Activated CD8-positive, alpha-beta memory T cell treated with anti-CD3 and anti-CD28 coated beads, Interleukin-2, amount 10 ng/mL, durations not matched to agents 7 days and 5 days (primary cell): Measurements from ENCODE around the gene RHEBL1. TPM values are rescaled to one million over a fixed set of nuclear protein-coding genes. Genes with fewer than 3 reads are reported as not detected.
A peak's percentile ranks its signal among the peaks of the same experiment; 100 is the strongest.
"Not testable (repeated sequence)": the region's sequence is repeated elsewhere in the genome, so short reads cannot be mapped to it uniquely, and the experiment has no call there.

Experiments used
- ATAC-seq: fragments of 150-1000 bp; cut with Tn5 transposase; one replicate; pipeline ENCODE4 v1.10.0; 2021; ENCODE audit warnings: moderate library complexity
- CTCF ChIA-PET: fragments of 350-600 bp; sonication (Branson Sonifier 250); formaldehyde crosslinking; loops from one replicate; lab custom pipeline; 2021; ENCODE audit warnings: antibody characterized with exemption; lab: Charles Lee
- DNase-seq: peaks from one replicate; pipeline ENCODE4 v3.0.0-alpha.2; 2020
- H3K27ac Mint-ChIP-seq: one replicate; pipeline ENCODE4 v1.8.0; 2021; ENCODE audit warnings: mild to moderate bottlenecking, mixed read lengths
- H3K27me3 Mint-ChIP-seq: one replicate; pipeline ENCODE4 v1.8.0; 2021; ENCODE audit warnings: mixed read lengths
- H3K36me3 Mint-ChIP-seq: one replicate; pipeline ENCODE4 v1.8.0; 2021; ENCODE audit warnings: mild to moderate bottlenecking, mixed read lengths
- H3K4me1 Mint-ChIP-seq: one replicate; pipeline ENCODE4 v1.8.0; 2021; ENCODE audit warnings: mixed read lengths
- H3K4me3 Mint-ChIP-seq: one replicate; pipeline ENCODE4 v1.8.0; 2021; ENCODE audit warnings: mild to moderate bottlenecking, moderate library complexity, mixed read lengths
- H3K9me3 Mint-ChIP-seq: one replicate; pipeline ENCODE4 v1.8.0; 2022; ENCODE audit warnings: low read depth, mixed read lengths
- total RNA-seq, 2 experiments: library from RNA; stranded (reverse); gene quantifications; one replicate each; pipeline ENCODE4 v1.2.3, GENCODE V29; 2021

RHEBL1 gene
- total RNA-seq, 2 experiments from 2014 or later, result 14.9 to 15.1 TPM

GRCh38 chr12:49084438-49084837 lies 14.7 kb upstream of the RHEBL1 start:
- CTCF ChIA-PET, result interaction anchor here (0.9 to 6.7 kb wide), 12 partner anchors 9 to 263 kb away, joined by 3 to 179 read pairs (median 4); partner anchors contain the start of genes DHH, LMBR1L, RHEBL1 and TUBA1B
- Mint-ChIP-seq H3K4me1 (peaks cover 38% of the 10 kb centered on the region), H3K9me3 (no peaks in the 10 kb centered on the region)

GRCh38 chr12:49079793-49080192 lies 10.0 kb upstream of the RHEBL1 start:
- no peak for ATAC-seq
- Mint-ChIP-seq H3K4me1 (peaks cover 3% of the 10 kb centered on the region), H3K9me3 (no peaks in the 10 kb centered on the region), H3K27me3 (peaks cover 7% of the 10 kb centered on the region), H3K36me3 (no peaks in the 10 kb centered on the region), H3K27ac (no peak overlapping the region), H3K4me3 (no peak overlapping the region)
- no peak for DNase-seq
- CTCF ChIA-PET, result interaction anchor here (1.3 to 3.2 kb wide), 3 partner anchors 8 to 36 kb away, joined by 3 to 28 read pairs (median 13); no protein-coding TSS in a partner anchor

More at GRCh38 chr12:49084438-49084837, 14.7 kb upstream of the RHEBL1 start:
- no peak for ATAC-seq
- DNase-seq, result no peak
- no peak overlapping the region for H3K27ac Mint-ChIP-seq
- no peaks in the 10 kb centered on the region for H3K36me3 Mint-ChIP-seq
- H3K27me3 Mint-ChIP-seq, result peaks cover 13% of the 10 kb centered on the region
- no peak overlapping the region for H3K4me3 Mint-ChIP-seq

DNA sequence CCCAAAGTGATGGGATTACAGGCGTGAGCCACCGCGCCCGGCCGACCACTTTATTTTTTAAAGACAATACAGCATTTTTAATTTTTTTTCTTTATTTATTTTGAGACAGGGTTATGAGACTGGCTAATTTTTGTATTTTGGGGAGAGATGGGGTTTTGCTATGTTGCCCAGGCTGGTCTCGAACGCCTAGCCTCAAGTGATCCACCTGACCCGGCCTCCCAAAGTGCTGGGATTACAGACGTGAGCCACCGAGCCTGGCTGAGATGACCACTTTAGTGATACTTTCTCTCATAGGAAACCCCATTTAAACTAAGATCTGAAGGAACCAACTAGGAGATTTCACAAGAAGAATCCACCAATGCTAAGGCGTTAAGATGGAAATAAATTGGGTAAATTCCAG lies 1.2 kb upstream of the RHEBL1 start:
- Mint-ChIP-seq H3K4me1 (peaks cover 29% of the 10 kb centered on the region), H3K27ac (peak overlapping the region; percentile 39), H3K36me3 (no peaks in the 10 kb centered on the region), H3K27me3 (no peaks in the 10 kb centered on the region), H3K4me3 (no peak overlapping the region), H3K9me3 (no peaks in the 10 kb centered on the region)
- no peak for ATAC-seq
- no peak for DNase-seq
- CTCF ChIA-PET, result interaction anchor here (1.3 to 8.6 kb wide), 8 partner anchors 16 to 190 kb away, joined by 4 to 179 read pairs (median 12); partner anchors contain the start of genes DHH and TUBA1B

- ATAC-seq (no peak), DNase-seq (no peak)
- Mint-ChIP-seq H3K4me3 (peak overlapping the region; percentile 87), H3K36me3 (peaks cover 6% of the 10 kb centered on the region), H3K4me1 (peaks cover 31% of the 10 kb centered on the region), H3K9me3 (no peaks in the 10 kb centered on the region), H3K27me3 (no peaks in the 10 kb centered on the region), H3K27ac (peak overlapping the region; percentile 86)
- CTCF ChIA-PET, result interaction anchor here (0.7 to 8.6 kb wide), 21 partner anchors 10 to 217 kb away, joined by 3 to 222 read pairs (median 6); partner anchors contain the start of genes DDX23, DHH, KMT2D and LMBR1L
Observed at GRCh38 chr12:49068879-49069506, 786 bp downstream of the RHEBL1 start.

GRCh38 chr12:49066120-49066519 lies 3.7 kb downstream of the RHEBL1 start:
- H3K4me1 Mint-ChIP-seq, result peaks cover 31% of the 10 kb centered on the region

DNA sequence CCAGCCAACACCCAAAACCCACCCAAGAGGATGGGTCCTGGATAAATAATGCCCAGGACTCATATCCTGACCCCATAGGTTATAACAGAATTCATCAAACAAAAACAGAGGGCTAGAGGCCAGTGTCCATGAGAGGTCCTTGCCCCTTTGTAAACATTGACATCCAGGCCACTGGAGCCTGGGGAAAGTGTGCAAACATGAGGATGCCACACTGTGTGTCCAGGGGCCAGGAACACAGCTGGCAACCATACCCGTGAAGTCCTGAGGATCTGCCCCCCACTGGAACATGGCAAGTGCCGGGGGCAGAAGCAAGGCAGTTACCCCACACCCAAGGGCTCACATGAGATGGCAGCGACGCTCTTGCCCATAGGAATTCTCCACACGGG lies 5.0 kb downstream of the RHEBL1 start:
- H3K9me3 Mint-ChIP-seq, result no peaks in the 10 kb centered on the region
- peaks cover 26% of the 10 kb centered on the region for H3K4me1 Mint-ChIP-seq
- DNase-seq, result no peak
- H3K36me3 Mint-ChIP-seq, result peaks cover 9% of the 10 kb centered on the region
- H3K27me3 Mint-ChIP-seq, result no peaks in the 10 kb centered on the region
- H3K4me3 Mint-ChIP-seq, result no peak overlapping the region
- H3K27ac Mint-ChIP-seq, result no peak overlapping the region
- ATAC-seq, result no peak
- CTCF ChIA-PET, result interaction anchor here (0.8 to 8.6 kb wide), 34 partner anchors 8 to 502 kb away, joined by 3 to 222 read pairs (median 5); partner anchors contain the start of genes DHH and TUBA1B

More at GRCh38 chr12:49066120-49066519, 3.7 kb downstream of the RHEBL1 start:
- H3K4me3 Mint-ChIP-seq, result no peak overlapping the region
- DNase-seq (no peak), ATAC-seq (no peak)
- peaks cover 9% of the 10 kb centered on the region for H3K36me3 Mint-ChIP-seq
- CTCF ChIA-PET, result interaction anchor here (1.2 to 8.6 kb wide), 7 partner anchors 10 to 65 kb away, joined by 3 to 222 read pairs (median 7); partner anchors contain the start of genes DHH and TUBA1B
- H3K9me3 Mint-ChIP-seq, result no peaks in the 10 kb centered on the region
- no peaks in the 10 kb centered on the region for H3K27me3 Mint-ChIP-seq
- H3K27ac Mint-ChIP-seq, result no peak overlapping the region

GRCh38 chr12:49061916-49062315 lies 7.9 kb downstream of the RHEBL1 start:
- CTCF ChIA-PET, result interaction anchor here (0.9 to 7.3 kb wide), 3 partner anchors 23 to 65 kb away, joined by 3 to 222 read pairs (median 17); partner anchors contain the start of gene DHH
- not testable (repeated sequence) for H3K27ac Mint-ChIP-seq, H3K36me3 Mint-ChIP-seq, DNase-seq, ATAC-seq, H3K9me3 Mint-ChIP-seq, H3K27me3 Mint-ChIP-seq
- peak overlapping the region; percentile 89 for H3K4me3 Mint-ChIP-seq
- H3K4me1 Mint-ChIP-seq, result peaks cover 36% of the 10 kb centered on the region

DNA sequence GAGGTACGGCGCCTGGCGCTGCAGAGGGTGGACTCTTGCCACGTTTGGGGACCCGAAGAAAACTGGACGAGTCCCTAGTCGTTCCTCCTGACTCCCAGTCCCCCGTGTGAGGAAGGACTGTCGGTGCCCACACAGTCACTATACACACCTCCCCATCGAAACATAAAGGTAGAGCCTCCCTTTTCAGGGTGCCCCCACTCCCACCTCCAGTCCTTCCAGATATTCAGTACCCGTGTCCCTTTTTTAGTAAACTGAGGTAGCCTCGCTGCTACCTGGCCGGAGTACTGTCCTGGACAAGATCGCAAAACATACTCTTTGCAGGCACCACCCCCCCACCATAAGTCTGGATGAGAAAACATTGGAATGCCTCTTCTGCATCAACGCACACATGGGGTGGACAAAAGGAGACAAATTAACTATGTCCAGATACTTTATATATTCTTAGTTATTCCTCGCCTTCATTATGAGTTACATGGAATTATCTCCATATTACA lies 8.6 kb downstream of the RHEBL1 start:
- H3K27me3 Mint-ChIP-seq, result no peaks in the 10 kb centered on the region

DNA sequence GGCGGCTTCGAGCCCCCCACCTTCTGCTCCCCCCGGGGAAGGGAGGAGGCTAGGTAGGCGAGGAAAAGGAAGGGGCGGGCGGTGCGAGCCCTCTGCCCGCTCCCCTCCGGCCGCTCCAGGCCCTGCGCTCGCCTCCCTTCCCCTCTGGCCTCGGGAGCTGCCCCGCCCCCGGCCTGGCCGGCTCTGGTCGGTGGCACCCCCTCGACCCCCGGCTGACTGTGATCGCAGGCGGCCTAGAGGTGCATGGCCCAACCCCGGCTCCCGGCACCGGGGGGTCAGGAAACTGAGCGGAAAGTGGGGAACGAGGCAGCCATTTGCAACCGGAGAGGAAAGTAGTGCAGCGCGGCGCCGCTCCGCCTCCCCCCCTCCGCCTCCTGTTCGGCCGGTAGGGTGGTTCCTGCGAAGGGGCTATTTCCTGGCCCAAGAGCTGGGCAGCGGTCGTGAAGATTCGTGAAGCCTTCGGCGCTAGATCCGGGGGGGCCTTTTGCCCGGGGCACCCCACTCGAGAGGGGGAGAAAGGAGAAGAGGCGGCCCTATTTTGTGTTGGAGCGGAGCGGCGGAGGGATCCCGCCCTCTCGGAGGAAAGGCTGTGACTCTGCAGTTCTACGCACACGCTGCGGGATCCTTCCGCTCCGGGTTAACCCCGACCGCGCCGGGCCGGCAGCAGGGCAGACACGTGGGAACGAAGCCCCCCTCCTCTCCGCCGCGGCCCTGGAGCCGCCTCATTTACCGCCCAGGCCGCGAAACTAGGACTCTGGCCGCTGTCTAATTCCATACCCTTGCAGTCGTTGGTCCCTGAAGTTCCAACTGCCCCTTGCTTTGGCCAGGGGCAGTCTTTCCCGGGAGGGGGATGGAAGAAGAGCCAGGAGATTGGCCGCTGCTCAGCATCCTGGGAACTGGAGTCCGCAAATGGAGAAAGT lies 9.3 kb downstream of the RHEBL1 start, which contains the start of gene KMT2D:
Gene KMT2D, minus strand, starts transcription at position 558 of the 920 bp plus-strand sequence. CDS start 5,470 bp downstream, outside the sequence.
- Mint-ChIP-seq H3K27me3 (no peaks in the 10 kb centered on the region), H3K4me3 (peak within 1 kb of the TSS; percentile 91)

More for the DNA sequence above, 8.6 kb downstream of the RHEBL1 start:
- ATAC-seq (peak; percentile 2), DNase-seq (no peak)
- CTCF ChIA-PET, result interaction anchor here (0.9 to 3.7 kb wide), 3 partner anchors 9 to 27 kb away, joined by 3 to 22 read pairs (median 17); partner anchors contain the start of gene RHEBL1
- H3K4me1 Mint-ChIP-seq, result peaks cover 44% of the 10 kb centered on the region
- H3K4me3 Mint-ChIP-seq, result peak overlapping the region; percentile 89
- H3K27ac Mint-ChIP-seq, result peak overlapping the region; percentile 95
- H3K36me3 Mint-ChIP-seq, result peaks cover 9% of the 10 kb centered on the region
- H3K9me3 Mint-ChIP-seq, result no peaks in the 10 kb centered on the region

DNA sequence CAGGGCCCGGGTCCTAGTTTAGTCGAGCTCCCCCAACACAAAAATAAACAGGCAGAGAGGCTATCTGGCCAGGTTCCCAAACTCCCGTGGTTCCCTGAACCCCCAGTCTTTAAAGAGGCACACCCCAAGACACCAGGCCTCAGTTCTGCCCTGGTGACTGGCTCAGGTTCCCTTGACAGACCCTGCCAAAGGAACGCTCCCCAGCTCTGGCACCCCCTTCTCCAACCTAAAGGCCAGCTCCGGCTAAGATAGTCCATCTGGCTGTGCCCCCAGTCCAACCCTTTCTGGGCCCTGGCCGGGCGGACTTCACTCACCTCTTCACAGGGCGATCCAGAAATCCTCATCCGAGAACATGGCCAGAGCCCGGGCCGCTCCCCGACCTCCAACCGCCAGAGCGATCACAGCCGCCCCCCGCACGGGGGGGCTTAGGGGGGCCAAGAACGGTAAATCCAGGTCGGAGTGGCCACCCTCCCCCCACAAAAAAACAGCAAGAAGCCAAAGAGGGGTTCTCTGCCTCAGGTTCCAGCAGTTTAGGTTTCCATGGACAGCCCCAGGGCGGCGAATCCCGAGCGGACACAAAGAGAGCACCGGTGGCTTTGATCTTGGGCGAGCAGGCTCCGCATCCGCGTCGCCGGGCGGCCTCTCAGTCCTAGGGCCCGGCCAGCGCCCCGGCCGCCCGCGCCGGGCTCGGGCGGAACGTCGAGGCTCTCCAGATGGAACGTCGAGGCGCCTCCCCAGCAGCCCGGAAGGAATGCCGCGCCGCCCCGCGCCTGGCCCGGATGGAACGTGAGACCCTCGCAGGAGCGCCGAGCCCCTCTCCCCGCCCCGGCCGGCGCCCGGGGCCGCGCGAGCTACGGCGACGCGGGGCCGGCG lies 10.2 kb downstream of the RHEBL1 start:
- Mint-ChIP-seq H3K36me3 (peaks cover 13% of the 10 kb centered on the region), H3K4me3 (peak overlapping the region; percentile 91), H3K4me1 (peaks cover 58% of the 10 kb centered on the region), H3K9me3 (no peaks in the 10 kb centered on the region), H3K27me3 (no peaks in the 10 kb centered on the region), H3K27ac (peak overlapping the region; percentile 86)
- peak; percentile 9 for ATAC-seq
- CTCF ChIA-PET, result interaction anchor here (0.8 to 3.7 kb wide), 7 partner anchors 9 to 71 kb away, joined by 3 to 22 read pairs (median 15); partner anchors contain the start of genes DHH and RHEBL1
- peak; percentile 49 for DNase-seq

More for the DNA sequence above, 9.3 kb downstream of the RHEBL1 start, which contains the start of gene KMT2D:
- DNase-seq (peak; percentile 92), ATAC-seq (peak; percentile 82)
- Mint-ChIP-seq H3K9me3 (no peaks in the 10 kb centered on the region), H3K36me3 (peaks cover 11% of the 10 kb centered on the region), H3K27ac (peak within 1 kb of the TSS; percentile 95), H3K4me1 (peaks cover 51% of the 10 kb centered on the region)
- CTCF ChIA-PET, result interaction anchor here (2.1 to 3.7 kb wide), 5 partner anchors 9 to 38 kb away, joined by 8 to 22 read pairs (median 17); partner anchors contain the start of genes DHH and RHEBL1

DNA sequence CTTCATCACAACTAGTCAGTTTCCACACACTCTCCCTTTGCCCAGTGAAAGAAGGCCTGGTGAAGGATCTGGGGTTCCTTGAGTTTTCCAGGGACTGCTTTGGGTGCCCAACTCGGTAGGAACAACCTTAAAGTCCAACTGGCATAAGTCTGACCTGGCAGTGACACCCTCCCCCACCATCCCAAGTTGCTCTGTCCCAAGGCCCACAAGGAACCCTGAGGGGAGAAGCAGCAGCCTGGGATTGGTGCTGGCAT lies 10.8 kb downstream of the RHEBL1 start:
- DNase-seq (no peak), ATAC-seq (no peak)
- no peaks in the 10 kb centered on the region for H3K9me3 Mint-ChIP-seq
- no peaks in the 10 kb centered on the region for H3K27me3 Mint-ChIP-seq
- peak overlapping the region; percentile 91 for H3K4me3 Mint-ChIP-seq
- CTCF ChIA-PET, result interaction anchor here (0.8 to 3.7 kb wide), 10 partner anchors 10 to 176 kb away, joined by 3 to 22 read pairs (median 6); partner anchors contain the start of genes DHH and RHEBL1
- peaks cover 12% of the 10 kb centered on the region for H3K36me3 Mint-ChIP-seq
- peaks cover 56% of the 10 kb centered on the region for H3K4me1 Mint-ChIP-seq
- peak overlapping the region; percentile 86 for H3K27ac Mint-ChIP-seq
